HG02943 (cell line): ENCODE data around the gene PPIP5K2.
A peak's percentile ranks its signal among the peaks of the same experiment; 100 is the strongest.

Source experiments
- ATAC-seq: cut with Tn5 transposase; IDR thresholded peaks from one replicate; pipeline ENCODE4 v1.9.1; 2021; ENCODE audit warnings: mild to moderate bottlenecking, low read depth, moderate library complexity; ENCODE audit not compliant: unreplicated experiment

The PPIP5K2 gene

GRCh38 chr5:103235891-103236290, 115.8 kb downstream of the PPIP5K2 start:
- no peak for ATAC-seq

GRCh38 chr5:103237778-103238177, 117.7 kb downstream of the PPIP5K2 start:
- no peak for ATAC-seq

DNA sequence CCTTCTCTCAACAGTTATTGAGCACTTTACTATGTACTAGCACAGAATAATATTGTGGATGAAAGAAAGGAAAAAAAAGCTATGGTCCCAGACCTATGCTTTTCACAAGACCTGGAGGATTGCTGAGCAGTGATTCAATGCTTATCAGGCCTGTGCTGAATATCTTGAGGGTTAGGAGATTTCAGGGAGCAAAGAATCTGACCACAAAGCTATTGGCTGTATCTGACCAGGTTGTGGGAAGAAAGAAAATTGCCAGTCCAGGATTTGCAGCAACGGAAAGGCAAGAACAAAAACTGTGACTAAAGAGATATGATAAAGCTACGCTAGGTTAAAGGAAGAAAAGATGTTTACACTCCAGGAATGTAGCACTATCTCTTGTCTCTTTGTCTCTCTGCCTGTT, 123.6 kb downstream of the PPIP5K2 start:
- no peak for ATAC-seq

GRCh38 chr5:103244398-103244797, 124.3 kb downstream of the PPIP5K2 start:
- ATAC-seq: no peak

GRCh38 chr5:103245761-103246160, 125.7 kb downstream of the PPIP5K2 start:
- ATAC-seq: no peak

- ATAC-seq: no peak
These were observed 127.0 kb downstream of the PPIP5K2 start for GRCh38 chr5:103247118-103247517.

DNA sequence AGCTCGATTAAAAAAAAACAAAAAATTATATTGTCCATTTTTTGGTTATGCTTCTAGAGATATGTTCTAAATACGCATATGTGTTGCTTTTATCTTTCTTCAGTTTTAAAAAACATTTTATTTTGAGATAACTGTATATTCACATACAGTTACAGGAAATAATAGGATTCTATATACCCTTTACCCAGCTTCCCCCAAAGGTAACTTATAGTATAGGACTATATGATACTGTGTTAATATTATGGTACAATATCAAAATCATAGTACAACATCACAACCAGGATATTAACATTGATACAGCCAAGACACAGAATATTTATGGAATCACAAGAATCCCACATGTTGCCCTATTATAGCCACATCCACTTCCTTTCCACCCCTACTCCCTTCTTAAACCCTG, 129.0 kb downstream of the PPIP5K2 start:
- no peak for ATAC-seq

DNA sequence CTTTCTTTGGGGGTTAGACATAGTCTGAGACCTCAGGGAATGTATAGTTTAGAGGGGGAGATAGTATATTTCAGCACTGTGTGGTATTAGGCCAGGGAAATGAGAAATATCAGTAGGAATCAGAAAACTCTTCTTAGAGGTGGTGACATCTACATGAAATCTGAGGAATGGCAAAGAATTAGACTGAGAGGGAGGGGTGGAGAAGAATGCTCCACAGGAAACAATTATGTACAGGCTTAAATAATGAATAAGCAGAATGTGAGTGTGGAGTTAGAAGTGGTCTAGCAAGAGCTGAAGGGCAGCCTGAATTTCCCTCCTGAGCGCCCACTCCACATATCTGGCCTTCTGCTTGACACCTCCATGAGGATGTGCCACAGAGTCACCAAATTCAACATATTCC, 134.8 kb downstream of the PPIP5K2 start:
- no peak for ATAC-seq

GRCh38 chr5:103255691-103256090, 135.6 kb downstream of the PPIP5K2 start:
- no peak for ATAC-seq

DNA sequence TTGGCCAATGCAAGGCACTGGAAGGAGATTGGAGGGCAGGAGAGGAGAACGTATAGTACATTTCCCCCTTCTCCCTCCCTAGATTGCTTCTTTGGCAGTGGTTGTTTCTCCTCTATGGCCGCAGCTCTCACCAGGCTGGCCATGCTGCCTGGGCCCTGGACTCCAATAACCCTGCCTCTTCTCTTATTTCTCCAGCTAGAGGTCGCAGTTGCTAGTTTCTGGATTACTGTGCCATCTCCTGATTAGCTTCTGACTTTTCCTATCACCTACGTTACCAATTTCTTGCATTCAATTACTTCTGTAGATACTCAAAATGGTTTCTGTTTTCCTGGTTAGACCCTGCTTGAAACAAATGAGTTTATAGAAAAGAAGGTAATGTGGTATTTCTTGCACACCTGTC, 136.1 kb downstream of the PPIP5K2 start:
- no peak for ATAC-seq

- peak; percentile 76 for ATAC-seq
These were observed 138.4 kb downstream of the PPIP5K2 start, which contains the start of gene MACIR for GRCh38 chr5:103258368-103258956. MACIR (plus strand) TSS chr5:103258763; CDS start chr5:103275920, 17,157 bp downstream.

DNA sequence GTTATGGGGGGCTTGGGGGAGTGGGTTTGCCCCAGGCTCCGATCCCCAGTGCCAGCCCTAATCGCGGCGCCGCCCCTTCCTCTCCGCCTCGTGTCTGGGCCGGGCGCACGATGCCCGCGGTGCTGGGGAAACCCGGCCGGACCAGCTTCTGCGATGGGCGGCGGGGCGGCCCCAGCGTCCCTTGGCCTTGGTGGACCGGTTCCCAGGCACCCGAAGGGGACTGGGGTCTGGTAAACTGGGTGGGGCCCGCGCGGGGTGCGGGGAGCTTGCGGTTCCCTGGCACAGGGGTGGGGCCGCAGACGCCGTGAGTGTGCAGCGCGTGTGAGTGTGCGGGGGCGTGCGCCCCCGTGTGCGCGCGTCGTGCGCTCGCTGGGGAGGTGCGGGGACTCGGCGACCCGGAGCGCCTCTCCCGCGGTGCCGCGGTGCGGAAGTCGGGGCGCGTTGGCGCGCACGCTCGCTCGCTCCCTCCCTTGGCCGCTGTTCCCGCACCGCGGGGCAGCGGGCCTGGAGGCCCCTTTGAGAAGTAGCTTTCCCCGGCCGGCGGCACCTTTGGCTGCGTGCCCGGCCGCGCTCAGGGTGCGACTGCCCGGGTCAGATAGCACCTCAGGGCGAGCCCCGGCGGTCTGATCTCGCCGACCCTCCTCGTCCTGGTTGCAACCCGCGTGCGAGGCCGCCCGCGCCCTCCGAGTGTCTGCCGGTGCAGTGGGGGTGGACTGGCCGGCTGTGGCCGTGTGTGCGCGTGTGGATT, 139.0 kb downstream of the PPIP5K2 start:
- ATAC-seq: peak; percentile 38

- ATAC-seq: no peak
These were observed 139.7 kb downstream of the PPIP5K2 start for GRCh38 chr5:103259705-103260355.

DNA sequence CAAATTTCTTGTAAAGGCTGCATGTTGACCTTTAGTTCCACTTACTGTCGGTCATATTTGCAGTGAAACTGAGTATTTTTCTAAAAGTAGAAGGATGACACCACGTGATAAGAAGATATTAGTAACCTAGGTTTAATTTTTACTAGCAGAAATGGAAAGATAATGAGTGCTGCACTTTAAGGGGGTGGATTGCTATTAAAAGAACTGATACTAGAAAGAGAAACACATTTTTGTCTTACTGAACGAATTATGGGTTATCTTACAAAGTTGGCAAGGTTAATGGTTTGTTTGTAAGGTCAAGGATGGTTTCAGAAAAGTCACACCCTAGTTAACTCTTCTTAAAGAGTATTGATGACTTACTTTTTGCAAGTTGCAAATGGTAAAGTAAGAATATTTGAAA, 140.8 kb downstream of the PPIP5K2 start:
- ATAC-seq: peak; percentile 40
